Tibial nerve (tissue), 4 donors: ENCODE data around the gene NLE1.

ENCODE experiments used
- CTCF ChIP-seq, 5 experiments: fragments of 200-600 bp in 3 of 5; fragments of 450-650 bp in 2 of 5; sonication (generic) in 3 of 5; IDR thresholded peaks; one replicate each; pipeline ENCODE4 v1.5.1; 2016 to 2019; ENCODE audit warnings: antibody characterized with exemption in 5 of 5, mild to moderate bottlenecking in 3 of 5, moderate library complexity in 2 of 5
- EP300 ChIP-seq, 2 donors: sonication (generic); formaldehyde crosslinking; IDR thresholded peaks; one replicate each; pipeline ENCODE4 v1.6.1; 2017; ENCODE audit warnings: antibody characterized with exemption in 2 of 2, mild to moderate bottlenecking in 1 of 2

DNA sequence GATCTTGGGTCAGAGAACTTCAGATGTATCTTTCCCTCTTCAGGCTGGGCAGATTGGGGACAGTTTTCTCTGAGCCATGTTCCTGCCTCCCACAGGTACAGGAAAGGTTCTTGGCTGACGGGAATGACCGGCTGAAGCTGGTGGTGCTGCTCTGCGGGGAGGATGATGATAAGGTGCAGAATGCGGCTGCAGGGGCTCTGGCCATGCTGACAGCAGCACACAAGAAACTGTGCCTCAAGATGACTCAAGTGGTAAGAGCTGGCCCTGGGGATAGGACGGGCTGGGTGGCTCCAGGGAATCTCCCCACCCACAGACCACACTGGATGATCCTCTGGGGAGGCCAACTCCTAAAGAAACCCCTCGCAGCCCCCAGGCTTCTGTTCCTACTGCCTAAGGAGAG lies 41.2 kb upstream of the NLE1 start:
- TF ChIP-seq EP300 (IDR thresholded peaks at IDR 0.05) (no peak), CTCF (IDR thresholded peaks at IDR 0.05) (no peak)
